AML-193 (cell line): ENCODE data around the gene HCST.

Experiments used
- DNase-seq, 2 experiments: peaks; one replicate each; lab custom pipeline; 2025; lab: John Stamatoyannopoulos, UW

Gene HCST

GRCh38 chr19:35937345-35938281 lies 35.3 kb downstream of the HCST start:
- DNase-seq, result no peak

- no peak for DNase-seq
Measured at GRCh38 chr19:35938282-35939224, 36.2 kb downstream of the HCST start.

- no peak for DNase-seq
Measured at GRCh38 chr19:35939307-35940077, 37.2 kb downstream of the HCST start.

- no peak for DNase-seq
Measured at GRCh38 chr19:35940078-35940775, 37.9 kb downstream of the HCST start.

GRCh38 chr19:35940839-35941238 lies 38.5 kb downstream of the HCST start:
- DNase-seq, result no peak

- no peak for DNase-seq
Measured at GRCh38 chr19:35942235-35942634, 39.9 kb downstream of the HCST start.

- no peak for DNase-seq
Measured at GRCh38 chr19:35943321-35944301, 41.3 kb downstream of the HCST start.

GRCh38 chr19:35944556-35944955 lies 42.2 kb downstream of the HCST start:
- DNase-seq, result no peak

- DNase-seq, result no peak
Measured at GRCh38 chr19:35945121-35945790, 42.9 kb downstream of the HCST start.

GRCh38 chr19:35946203-35946602 lies 43.9 kb downstream of the HCST start:
- no peak for DNase-seq

GRCh38 chr19:35949131-35949530 lies 46.8 kb downstream of the HCST start:
- DNase-seq, result no peak
